SJCRH30 (cell line): Measurements from ENCODE around the gene OSBP2. TPM values are rescaled to one million over a fixed set of nuclear protein-coding genes. Genes with fewer than 3 reads are reported as not detected.

Source experiments
- total RNA-seq: library from RNA; depleted of rRNA; stranded (reverse); fragments of >200 nt; shearing (Covaris generic); gene quantifications from 2 replicates; pipeline ENCODE4 v1.2.3, GENCODE V29; 2014; rRNA removed

The OSBP2 gene
- total RNA-seq, 1 experiment from 2014 or later = not detected

Other genes starting within 250 kb of the OSBP2 start
- not detected in 2 replicates for gene SEC14L3, start 222.9 kb upstream of the OSBP2 start, total RNA-seq
- gene SEC14L4, start 189.2 kb upstream of the OSBP2 start, total RNA-seq = not detected in 2 replicates
- not detected in 2 replicates for gene SEC14L6, start 148.1 kb upstream of the OSBP2 start, total RNA-seq
- gene GAL3ST1, start 120.2 kb upstream of the OSBP2 start, total RNA-seq = not detected in 2 replicates
- 65.6 and 73.8 TPM in 2 replicates for gene PES1, start 103.0 kb upstream of the OSBP2 start, total RNA-seq
- gene TCN2, start 87.7 kb upstream of the OSBP2 start, total RNA-seq = 0.53 and 0.85 TPM in 2 replicates
- 1.0 and 1.1 TPM in 2 replicates for gene SLC35E4, start 59.1 kb upstream of the OSBP2 start, total RNA-seq
- 0.99 and 1.7 TPM in 2 replicates for gene DUSP18, start 27.0 kb upstream of the OSBP2 start, total RNA-seq